AG09309 (cell line): ENCODE results near the gene JAZF1.

Source experiments
- DNase-seq: peaks from one replicate; pipeline ENCODE4 v3.0.0-alpha.2; 2010; ENCODE audit warnings: low read depth
- H3K4me3 ChIP-seq: 2 replicates; pipeline ENCODE4 v1.5.1; 2011; ENCODE audit warnings: mild to moderate bottlenecking, low read depth, low read length, moderate library complexity; ENCODE audit not compliant: control insufficient read depth
- TF ChIP-seq, protein P1 (sequence below): IDR thresholded peaks from 2 replicates; pipeline ENCODE4 v1.5.1; 2011; ENCODE audit warnings: mild to moderate bottlenecking, low read depth, low read length, inconsistent platforms; ENCODE audit not compliant: insufficient read depth, control insufficient read depth; ENCODE audit errors: missing control alignments

The JAZF1 gene

DNA sequence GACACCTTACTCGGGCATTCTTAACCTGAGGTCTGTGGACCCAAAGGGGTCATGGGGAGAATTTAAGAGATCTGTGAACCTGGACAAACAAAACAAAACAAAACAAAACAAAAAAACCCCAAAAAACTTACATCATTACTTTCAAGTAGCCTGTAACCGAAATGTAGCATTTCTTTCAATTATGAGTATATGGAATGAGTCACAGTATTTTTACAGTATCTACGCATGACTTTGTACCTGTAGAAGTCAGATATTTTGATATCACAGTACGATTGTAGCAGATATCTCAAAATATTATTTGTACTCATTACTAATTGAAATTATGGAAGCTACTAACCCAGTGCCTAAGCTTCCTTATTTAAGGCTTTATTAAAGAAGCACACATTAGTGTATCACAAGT lies 210.2 kb downstream of the JAZF1 start:
- TF ChIP-seq, protein P1, sequence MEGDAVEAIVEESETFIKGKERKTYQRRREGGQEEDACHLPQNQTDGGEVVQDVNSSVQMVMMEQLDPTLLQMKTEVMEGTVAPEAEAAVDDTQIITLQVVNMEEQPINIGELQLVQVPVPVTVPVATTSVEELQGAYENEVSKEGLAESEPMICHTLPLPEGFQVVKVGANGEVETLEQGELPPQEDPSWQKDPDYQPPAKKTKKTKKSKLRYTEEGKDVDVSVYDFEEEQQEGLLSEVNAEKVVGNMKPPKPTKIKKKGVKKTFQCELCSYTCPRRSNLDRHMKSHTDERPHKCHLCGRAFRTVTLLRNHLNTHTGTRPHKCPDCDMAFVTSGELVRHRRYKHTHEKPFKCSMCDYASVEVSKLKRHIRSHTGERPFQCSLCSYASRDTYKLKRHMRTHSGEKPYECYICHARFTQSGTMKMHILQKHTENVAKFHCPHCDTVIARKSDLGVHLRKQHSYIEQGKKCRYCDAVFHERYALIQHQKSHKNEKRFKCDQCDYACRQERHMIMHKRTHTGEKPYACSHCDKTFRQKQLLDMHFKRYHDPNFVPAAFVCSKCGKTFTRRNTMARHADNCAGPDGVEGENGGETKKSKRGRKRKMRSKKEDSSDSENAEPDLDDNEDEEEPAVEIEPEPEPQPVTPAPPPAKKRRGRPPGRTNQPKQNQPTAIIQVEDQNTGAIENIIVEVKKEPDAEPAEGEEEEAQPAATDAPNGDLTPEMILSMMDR = no peak
- DNase-seq = no peak
- H3K4me3 ChIP-seq = no peak overlapping the region

DNA sequence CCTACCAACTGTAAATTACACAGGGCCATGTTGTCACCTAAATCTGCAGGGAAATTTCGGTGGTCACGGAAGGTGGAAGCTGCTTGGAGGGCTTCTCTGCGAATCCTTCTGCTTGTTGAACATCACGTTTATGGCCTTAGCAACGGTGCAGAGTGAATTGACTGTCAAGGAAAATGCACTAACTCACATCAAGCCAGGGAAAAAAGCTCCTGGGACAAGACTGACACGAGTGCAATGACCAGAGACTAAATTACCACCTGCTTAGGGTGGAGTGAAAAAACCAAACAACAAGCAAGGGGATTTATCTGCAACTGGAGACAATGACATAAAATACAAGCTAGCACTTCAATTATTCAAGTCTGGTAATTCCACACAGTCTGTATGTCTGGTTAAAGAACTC lies 211.2 kb downstream of the JAZF1 start:
- DNase-seq = no peak
- no peak overlapping the region for H3K4me3 ChIP-seq
- TF ChIP-seq, protein P1 = no peak

DNA sequence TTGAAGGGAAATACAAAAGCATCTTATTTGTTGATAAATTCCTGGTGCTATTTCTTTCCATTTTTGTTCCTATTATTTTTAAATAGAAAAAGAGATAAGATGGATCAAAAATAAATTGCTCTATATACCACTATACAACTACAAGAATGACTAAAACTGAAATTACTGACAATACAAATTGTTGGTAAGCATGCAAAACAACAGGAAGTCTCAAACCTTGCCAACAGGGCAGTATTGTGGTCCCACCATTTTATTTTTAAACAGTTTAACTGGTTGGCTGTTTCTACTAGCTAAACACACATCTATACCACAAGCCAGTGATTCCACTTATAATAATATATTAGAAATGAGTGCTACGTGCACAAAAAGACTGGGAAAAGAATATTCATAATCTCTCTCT lies 213.0 kb downstream of the JAZF1 start:
- no peak overlapping the region for H3K4me3 ChIP-seq
- TF ChIP-seq, protein P1 = no peak
- no peak for DNase-seq

DNA sequence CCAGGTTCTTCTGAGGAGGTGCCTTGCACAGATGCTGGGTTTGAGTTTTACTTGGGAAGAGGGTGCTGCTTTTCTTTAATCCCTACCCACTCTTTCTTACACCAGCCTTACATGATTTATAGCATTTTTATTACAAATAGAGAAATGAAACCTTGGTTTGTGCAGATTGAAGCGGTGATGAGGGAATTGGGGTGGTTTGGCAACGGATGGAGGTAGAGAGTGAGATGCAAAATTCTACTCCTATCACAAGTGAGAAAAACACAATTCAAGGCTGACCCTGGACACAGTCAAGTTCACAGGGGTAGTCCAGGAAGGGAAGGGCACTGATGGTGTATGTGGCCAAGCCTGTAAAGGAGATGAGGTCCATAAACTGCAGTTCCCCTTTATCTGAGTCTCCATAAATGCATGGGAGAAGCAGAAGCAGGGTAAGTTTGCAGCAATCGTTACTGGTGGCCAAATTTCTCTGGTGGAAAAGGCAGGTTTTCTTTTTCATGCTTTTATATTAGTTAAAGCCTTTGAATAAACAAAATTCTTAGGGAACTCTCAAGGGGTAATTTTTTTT lies 214.3 kb downstream of the JAZF1 start:
- no peak for DNase-seq
- TF ChIP-seq, protein P1 = no peak
- no peak overlapping the region for H3K4me3 ChIP-seq

DNA sequence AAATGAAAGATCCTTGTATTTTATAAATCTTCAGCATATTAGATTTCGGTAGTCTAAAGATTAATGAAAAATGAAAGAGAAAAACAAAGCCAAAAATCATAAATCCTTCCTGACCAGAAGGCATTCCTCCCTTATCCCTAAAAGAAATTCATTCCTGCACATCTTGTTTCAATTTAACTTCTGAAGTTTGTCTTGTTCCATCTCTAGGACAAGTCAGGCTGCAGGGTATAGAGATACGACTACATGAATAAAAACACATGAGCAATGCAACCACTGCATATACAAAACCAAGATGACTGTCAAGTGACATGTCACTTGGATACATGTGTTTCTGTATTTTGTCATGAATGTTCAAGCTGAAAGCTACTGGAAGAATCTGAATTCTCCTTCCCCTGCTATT lies 214.9 kb downstream of the JAZF1 start:
- TF ChIP-seq, protein P1 = no peak
- DNase-seq = no peak
- no peak overlapping the region for H3K4me3 ChIP-seq

DNA sequence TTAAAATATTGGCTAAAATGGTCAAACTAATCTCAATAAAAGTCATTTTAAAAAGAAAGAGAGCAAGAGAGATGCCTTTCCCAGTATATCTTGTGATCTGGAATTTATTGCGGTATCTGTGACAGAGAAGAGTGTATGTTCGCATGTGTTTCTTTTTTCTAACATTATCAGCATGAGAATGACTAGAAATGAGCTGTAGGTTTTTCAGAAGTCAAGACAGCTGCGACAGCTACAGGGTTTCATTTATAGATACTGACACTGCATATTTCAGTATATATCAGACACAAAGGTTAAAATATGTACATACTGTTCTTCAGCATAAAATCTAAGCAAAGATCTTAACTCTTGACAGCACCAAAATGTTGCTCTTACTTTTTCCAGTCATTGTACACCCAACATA lies 215.8 kb downstream of the JAZF1 start:
- DNase-seq = no peak
- no peak overlapping the region for H3K4me3 ChIP-seq
- TF ChIP-seq, protein P1 = no peak

DNA sequence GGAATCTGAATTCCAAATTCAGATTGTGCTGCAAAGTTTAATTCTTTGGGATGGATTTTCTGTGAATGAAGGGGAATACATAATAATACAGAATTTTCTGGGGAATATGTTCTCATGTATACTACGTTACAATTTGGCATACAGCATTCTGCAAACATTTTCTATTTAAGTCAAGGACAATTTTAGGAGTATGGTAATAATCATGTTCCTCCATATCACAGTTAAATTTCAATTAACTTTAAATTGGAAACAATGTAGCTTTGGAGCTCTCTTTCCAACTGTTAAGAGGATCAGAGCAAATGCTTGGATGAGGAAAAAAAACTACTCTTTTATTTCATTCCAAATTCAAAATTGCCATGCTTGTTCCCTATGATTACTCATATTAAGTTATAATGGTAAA lies 217.5 kb downstream of the JAZF1 start:
- TF ChIP-seq, protein P1 = no peak
- H3K4me3 ChIP-seq = no peak overlapping the region
- DNase-seq = no peak
